Measurements from ENCODE around the gene HNRNPUL1.

DNA sequence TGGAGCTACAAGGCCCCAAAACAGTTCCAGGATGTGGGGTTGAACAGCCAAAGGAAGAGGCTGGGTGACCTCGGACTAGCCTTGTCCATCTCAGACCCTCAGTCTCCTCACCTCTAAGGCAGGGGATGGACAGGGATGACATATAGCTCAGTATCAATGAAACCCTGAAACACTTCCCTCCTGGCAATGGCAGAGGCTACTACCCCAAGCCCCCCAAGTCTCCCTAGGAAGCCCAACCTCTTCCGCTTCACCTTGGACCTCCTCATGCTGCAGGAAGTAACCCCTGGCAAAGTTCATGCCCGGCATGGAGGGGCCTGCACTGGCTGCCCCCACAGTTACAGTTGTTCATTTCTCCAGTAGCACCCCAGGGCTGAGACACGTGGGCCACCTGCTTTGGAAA lies 56.4 kb downstream of the HNRNPUL1 start:
- TF ChIP-seq, protein P1, sequence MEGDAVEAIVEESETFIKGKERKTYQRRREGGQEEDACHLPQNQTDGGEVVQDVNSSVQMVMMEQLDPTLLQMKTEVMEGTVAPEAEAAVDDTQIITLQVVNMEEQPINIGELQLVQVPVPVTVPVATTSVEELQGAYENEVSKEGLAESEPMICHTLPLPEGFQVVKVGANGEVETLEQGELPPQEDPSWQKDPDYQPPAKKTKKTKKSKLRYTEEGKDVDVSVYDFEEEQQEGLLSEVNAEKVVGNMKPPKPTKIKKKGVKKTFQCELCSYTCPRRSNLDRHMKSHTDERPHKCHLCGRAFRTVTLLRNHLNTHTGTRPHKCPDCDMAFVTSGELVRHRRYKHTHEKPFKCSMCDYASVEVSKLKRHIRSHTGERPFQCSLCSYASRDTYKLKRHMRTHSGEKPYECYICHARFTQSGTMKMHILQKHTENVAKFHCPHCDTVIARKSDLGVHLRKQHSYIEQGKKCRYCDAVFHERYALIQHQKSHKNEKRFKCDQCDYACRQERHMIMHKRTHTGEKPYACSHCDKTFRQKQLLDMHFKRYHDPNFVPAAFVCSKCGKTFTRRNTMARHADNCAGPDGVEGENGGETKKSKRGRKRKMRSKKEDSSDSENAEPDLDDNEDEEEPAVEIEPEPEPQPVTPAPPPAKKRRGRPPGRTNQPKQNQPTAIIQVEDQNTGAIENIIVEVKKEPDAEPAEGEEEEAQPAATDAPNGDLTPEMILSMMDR (IDR thresholded peaks at IDR 0.05), result no peak
- TF ChIP-seq POLR2AphosphoS5 (IDR thresholded peaks at IDR 0.05), result no peak
- TF ChIP-seq POLR2A (IDR thresholded peaks at IDR 0.05), result no peak

Measured in suprapubic skin (tissue), 4 donors.